Tibial nerve (tissue), 4 donors: ENCODE results near the gene CABP4. TPM values are rescaled to one million over a fixed set of nuclear protein-coding genes. Genes with fewer than 3 reads are reported as not detected.
A peak's percentile ranks its signal among the peaks of the same experiment; 100 is the strongest.

Source experiments
- DNase-seq, 2 donors: peaks; one replicate each; pipeline ENCODE4 v3.0.0-alpha.2; 2019; ENCODE audit warnings: low spot score in 2 of 2
- H3K27ac ChIP-seq, 4 donors: fragments of 200-600 bp; sonication (generic) in 3 of 4; one replicate each; pipeline ENCODE4 v1.5.1; 2017 to 2019; ENCODE audit warnings: mild to moderate bottlenecking in 1 of 4
- H3K27me3 ChIP-seq, 2 donors: fragments of 200-600 bp; sonication (generic) in 1 of 2; one replicate each; pipeline versions ENCODE4 v1.5.1 to v1.6.0; 2017 to 2019
- H3K36me3 ChIP-seq, 3 donors: fragments of 200-600 bp; sonication (generic); one replicate each; pipeline ENCODE4 v1.5.1; 2018 to 2019
- H3K4me1 ChIP-seq, 4 donors: fragments of 200-600 bp; sonication (generic) in 3 of 4; one replicate each; pipeline ENCODE4 v1.5.1; 2017 to 2019
- H3K4me3 ChIP-seq, 4 donors: fragments of 200-600 bp; sonication (generic) in 3 of 4; one replicate each; pipeline ENCODE4 v1.5.1; 2017 to 2019; ENCODE audit warnings: mild to moderate bottlenecking in 1 of 4, moderate library complexity in 1 of 4
- H3K9me3 ChIP-seq, 4 donors: fragments of 200-600 bp; sonication (generic) in 3 of 4; one replicate each; pipeline ENCODE4 v1.5.1; 2017 to 2019
- CTCF ChIP-seq, 5 experiments: fragments of 200-600 bp in 3 of 5; fragments of 450-650 bp in 2 of 5; sonication (generic) in 3 of 5; IDR thresholded peaks; one replicate each; pipeline ENCODE4 v1.5.1; 2016 to 2019; ENCODE audit warnings: antibody characterized with exemption in 5 of 5, mild to moderate bottlenecking in 3 of 5, moderate library complexity in 2 of 5
- EP300 ChIP-seq, 2 donors: sonication (generic); formaldehyde crosslinking; IDR thresholded peaks; one replicate each; pipeline ENCODE4 v1.6.1; 2017; ENCODE audit warnings: antibody characterized with exemption in 2 of 2, mild to moderate bottlenecking in 1 of 2
- POLR2A ChIP-seq, 2 donors: fragments of 450-650 bp; IDR thresholded peaks; one replicate each; pipeline ENCODE4 v1.6.1; 2017; ENCODE audit warnings: antibody characterized with exemption in 2 of 2, mild to moderate bottlenecking in 2 of 2, moderate library complexity in 2 of 2
- WGBS, 2 donors: methylation state at CpG; one replicate each; pipeline ENCODE4 v1.1.5; 2018; 5-methylcytosine and 5-hydroxymethylcytosine counted together
- total RNA-seq, 4 donors: library from RNA; depleted of rRNA; stranded (reverse); fragments of >200 nt; gene quantifications; one replicate each; pipeline ENCODE4 v1.1.0, GENCODE V29; 2016

CABP4 gene
- total RNA-seq, 4 donors from 2014 or later = 0.21 to 5.7 (median 3.6) TPM

GRCh38 chr11:67433536-67434394 lies 21.4 kb upstream of the CABP4 start:
- Histone ChIP-seq H3K36me3 (peaks cover 0 to 91% (median 19%) of the 10 kb centered on the region in 3 donors), H3K4me3 (no peak overlapping the region), H3K27ac (no peak overlapping the region), H3K27me3 (no peaks in the 10 kb centered on the region), H3K9me3 (no peaks in the 10 kb centered on the region), H3K4me1 (peaks cover 0 to 34% (median 12%) of the 10 kb centered on the region in 4 donors)
- no peak for TF ChIP-seq CTCF (IDR thresholded peaks at IDR 0.05)
- no peak for TF ChIP-seq EP300 (IDR thresholded peaks at IDR 0.05)
- TF ChIP-seq POLR2A (IDR thresholded peaks at IDR 0.05) = no peak
- DNase-seq = no peak
- 84 to 85% methylated on average over 12 to 16 of the region's 22 CpGs for WGBS, 2 donors

- TF ChIP-seq EP300 (IDR thresholded peaks at IDR 0.05) (no peak), CTCF (IDR thresholded peaks at IDR 0.05) (no peak), POLR2A (IDR thresholded peaks at IDR 0.05) (no peak)
- peaks cover 0 to 97% (median 19%) of the 10 kb centered on the region in 3 donors for H3K36me3 ChIP-seq
- H3K4me3 ChIP-seq = no peak overlapping the region
- H3K9me3 ChIP-seq = no peaks in the 10 kb centered on the region
- DNase-seq = no peak
- peaks cover 0 to 31% (median 9%) of the 10 kb centered on the region in 4 donors for H3K4me1 ChIP-seq
- no peak overlapping the region for H3K27ac ChIP-seq
- WGBS, 2 donors = 79 to 100% methylated on average over 1 to 18 of the region's 23 CpGs
- H3K27me3 ChIP-seq = no peaks in the 10 kb centered on the region
These were observed 20.7 kb upstream of the CABP4 start for GRCh38 chr11:67434395-67434881.

- H3K9me3 ChIP-seq = no peaks in the 10 kb centered on the region
- H3K4me3 ChIP-seq = no peak overlapping the region
- 81 to 82% methylated on average over 26 of the region's 26 CpGs for WGBS, 2 donors
- peaks cover 0 to 97% (median 19%) of the 10 kb centered on the region in 3 donors for H3K36me3 ChIP-seq
- peaks cover 0 to 31% (median 10%) of the 10 kb centered on the region in 4 donors for H3K4me1 ChIP-seq
- no peak for DNase-seq
- H3K27me3 ChIP-seq = no peaks in the 10 kb centered on the region
- peak overlapping the region in 1 of 4 donors; percentile 40 for H3K27ac ChIP-seq
- no peak for TF ChIP-seq CTCF (IDR thresholded peaks at IDR 0.05)
- no peak for TF ChIP-seq EP300 (IDR thresholded peaks at IDR 0.05)
- TF ChIP-seq POLR2A (IDR thresholded peaks at IDR 0.05) = no peak
These were observed 20.0 kb upstream of the CABP4 start for GRCh38 chr11:67435031-67435726.

- no peak for DNase-seq
- H3K9me3 ChIP-seq = no peaks in the 10 kb centered on the region
- 87 to 88% methylated on average over 19 to 26 of the region's 38 CpGs for WGBS, 2 donors
- H3K4me3 ChIP-seq = peak overlapping the region in 1 of 4 donors; percentile 55
- no peaks in the 10 kb centered on the region for H3K27me3 ChIP-seq
- no peak for TF ChIP-seq EP300 (IDR thresholded peaks at IDR 0.05)
- no peak for TF ChIP-seq CTCF (IDR thresholded peaks at IDR 0.05)
- TF ChIP-seq POLR2A (IDR thresholded peaks at IDR 0.05) = no peak
- H3K4me1 ChIP-seq = peaks cover 0 to 36% (median 10%) of the 10 kb centered on the region in 4 donors
- peaks cover 0 to 99% (median 19%) of the 10 kb centered on the region in 3 donors for H3K36me3 ChIP-seq
- H3K27ac ChIP-seq = peak overlapping the region in 2 of 4 donors; percentile 40 to 45
These were observed 19.3 kb upstream of the CABP4 start for GRCh38 chr11:67435727-67436458.
